ENCODE measurements around the gene CELA2B. TPM values are rescaled to one million over a fixed set of nuclear protein-coding genes. Genes with fewer than 3 reads are reported as not detected.

The CELA2B gene
- total RNA-seq, 4 donors from 2014 or later = not detected

DNA sequence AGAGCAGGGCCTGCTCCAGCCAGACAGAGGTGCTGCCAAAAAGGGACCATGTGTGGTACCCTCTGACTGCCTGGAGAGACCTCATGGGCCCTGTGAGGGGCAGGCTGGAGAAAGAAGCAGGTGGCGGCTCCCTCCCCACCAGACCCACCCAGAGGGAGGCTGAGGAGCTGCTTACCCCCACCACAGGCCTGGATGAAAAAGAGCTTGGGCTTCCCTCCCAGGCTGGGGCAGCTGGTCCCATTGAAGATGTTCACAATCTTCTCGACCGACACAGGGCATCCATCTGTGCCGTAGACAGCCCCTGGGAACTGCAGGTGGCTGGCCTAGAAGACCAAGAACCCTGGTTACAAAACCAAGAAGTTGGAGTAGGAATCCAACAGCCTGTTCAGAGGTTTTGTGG is 28.5 kb downstream of the CELA2B start:
- intact Hi-C loops (cut with DNase I) = no loop called here
- 84 to 91% methylated on average over 3 to 4 of the region's 4 CpGs for WGBS, 2 donors
- TF ChIP-seq, protein P1, sequence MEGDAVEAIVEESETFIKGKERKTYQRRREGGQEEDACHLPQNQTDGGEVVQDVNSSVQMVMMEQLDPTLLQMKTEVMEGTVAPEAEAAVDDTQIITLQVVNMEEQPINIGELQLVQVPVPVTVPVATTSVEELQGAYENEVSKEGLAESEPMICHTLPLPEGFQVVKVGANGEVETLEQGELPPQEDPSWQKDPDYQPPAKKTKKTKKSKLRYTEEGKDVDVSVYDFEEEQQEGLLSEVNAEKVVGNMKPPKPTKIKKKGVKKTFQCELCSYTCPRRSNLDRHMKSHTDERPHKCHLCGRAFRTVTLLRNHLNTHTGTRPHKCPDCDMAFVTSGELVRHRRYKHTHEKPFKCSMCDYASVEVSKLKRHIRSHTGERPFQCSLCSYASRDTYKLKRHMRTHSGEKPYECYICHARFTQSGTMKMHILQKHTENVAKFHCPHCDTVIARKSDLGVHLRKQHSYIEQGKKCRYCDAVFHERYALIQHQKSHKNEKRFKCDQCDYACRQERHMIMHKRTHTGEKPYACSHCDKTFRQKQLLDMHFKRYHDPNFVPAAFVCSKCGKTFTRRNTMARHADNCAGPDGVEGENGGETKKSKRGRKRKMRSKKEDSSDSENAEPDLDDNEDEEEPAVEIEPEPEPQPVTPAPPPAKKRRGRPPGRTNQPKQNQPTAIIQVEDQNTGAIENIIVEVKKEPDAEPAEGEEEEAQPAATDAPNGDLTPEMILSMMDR (IDR thresholded peaks at IDR 0.05) = no peak
- no peak for TF ChIP-seq POLR2A (IDR thresholded peaks at IDR 0.05)

DNA sequence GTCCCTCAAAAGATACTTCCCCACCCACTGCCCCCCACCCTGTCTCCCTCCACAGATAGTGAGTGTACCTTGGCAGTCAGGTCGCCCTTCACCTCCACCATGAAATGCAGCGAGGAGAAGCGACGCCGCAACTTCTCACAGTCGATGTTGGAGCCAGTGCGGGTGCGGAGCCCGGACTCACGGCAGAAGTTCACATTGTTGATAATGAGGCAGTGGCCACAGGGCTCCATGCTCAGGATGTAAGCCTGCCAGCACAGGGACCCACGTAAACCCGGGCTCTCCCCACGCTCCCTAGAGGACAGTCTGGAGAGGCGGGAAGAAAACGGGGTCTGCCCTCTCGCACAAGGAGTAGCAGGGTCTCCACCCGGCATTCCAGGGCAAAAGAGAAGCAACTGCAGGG is 30.9 kb downstream of the CELA2B start:
- WGBS, 2 donors = 98 to 99% methylated on average over 7 to 17 of the region's 17 CpGs
- DNase-seq = no peak
- H3K27ac ChIP-seq = no peak overlapping the region
- intact Hi-C loops (cut with DNase I) = no loop called here
- no peaks in the 10 kb centered on the region for H3K9me3 ChIP-seq
- peaks cover 0 to 11% of the 10 kb centered on the region in 2 donors for H3K4me1 ChIP-seq
- H3K4me3 ChIP-seq (replicated peaks in 1 of 3) = no peak overlapping the region
- no peaks in the 10 kb centered on the region for H3K27me3 ChIP-seq
- TF ChIP-seq, protein P1 (IDR thresholded peaks at IDR 0.05) = no peak
- TF ChIP-seq POLR2A (IDR thresholded peaks at IDR 0.05) = no peak
- H3K36me3 ChIP-seq = peaks cover 8 to 16% of the 10 kb centered on the region in 2 donors

More for the DNA sequence above, 28.5 kb downstream of the CELA2B start:
- no peak for DNase-seq
- Histone ChIP-seq H3K9me3 (no peaks in the 10 kb centered on the region), H3K36me3 (peaks cover 8 to 16% of the 10 kb centered on the region in 2 donors), H3K4me1 (no peaks in the 10 kb centered on the region), H3K27me3 (no peaks in the 10 kb centered on the region), H3K27ac (no peak overlapping the region), H3K4me3 (replicated peaks in 1 of 3) (no peak overlapping the region)

DNA sequence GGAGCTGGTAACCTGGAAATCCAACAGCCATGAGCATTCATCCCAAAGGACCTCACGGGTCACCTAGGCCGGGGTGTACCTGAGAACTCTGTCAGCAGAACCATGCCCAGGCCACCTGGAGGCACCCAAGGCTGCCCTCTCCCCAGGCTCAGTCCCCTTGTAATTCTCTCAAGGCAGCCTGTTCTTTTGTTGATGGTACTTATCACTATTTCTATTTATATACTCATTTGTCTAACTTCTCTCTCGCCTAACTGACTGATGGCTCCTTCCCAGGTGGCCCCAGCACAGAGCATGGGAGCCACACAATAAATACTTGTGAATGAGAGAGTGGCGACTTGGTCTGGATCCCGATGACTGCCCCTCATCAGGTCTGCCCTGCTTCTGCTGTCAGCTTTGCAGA is 31.4 kb downstream of the CELA2B start:
- intact Hi-C loops (cut with DNase I) = no loop called here

DNA sequence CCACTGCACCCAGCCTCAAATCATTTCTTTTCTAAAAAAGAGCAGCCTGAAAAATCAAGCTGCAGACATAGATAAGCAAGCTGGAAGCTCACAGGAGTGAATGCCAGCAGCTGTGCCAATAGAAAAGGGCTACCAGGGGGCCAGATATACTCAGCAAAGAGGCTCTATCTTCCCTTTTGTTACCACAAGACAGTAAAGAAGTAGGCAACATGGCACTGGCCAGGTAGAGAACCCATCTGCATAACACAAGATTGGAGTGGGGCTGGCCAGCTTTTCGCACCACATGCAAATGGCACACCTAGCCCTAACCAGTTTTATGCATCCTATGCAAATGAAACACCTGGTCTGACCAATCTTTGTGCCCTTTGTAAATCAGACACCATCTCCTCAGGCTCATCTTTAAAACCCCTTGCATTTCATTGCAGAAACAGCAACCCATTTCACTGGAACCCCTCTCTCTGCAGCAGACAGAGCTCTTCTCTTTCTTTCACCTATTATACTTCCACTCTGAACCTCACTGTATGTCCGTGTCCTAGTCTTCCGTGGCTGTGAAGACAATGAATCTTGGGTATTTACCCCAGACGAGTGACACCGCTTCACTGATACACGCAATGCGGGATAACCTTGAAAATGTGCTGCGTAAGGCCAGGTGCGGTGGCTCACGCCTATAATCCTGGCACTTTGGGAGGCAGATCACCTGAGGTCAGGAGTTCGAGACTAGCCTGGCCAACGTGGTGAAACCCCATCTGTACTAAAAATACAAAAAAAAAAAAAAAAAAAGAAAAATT is 33.0 kb downstream of the CELA2B start:
- Histone ChIP-seq H3K9me3 (no peaks in the 10 kb centered on the region), H3K4me1 (peaks cover 0 to 11% of the 10 kb centered on the region in 2 donors), H3K4me3 (replicated peaks in 1 of 3) (no peak overlapping the region), H3K27me3 (no peaks in the 10 kb centered on the region), H3K27ac (no peak overlapping the region), H3K36me3 (peaks cover 8 to 15% of the 10 kb centered on the region in 2 donors)
- TF ChIP-seq, protein P1 (IDR thresholded peaks at IDR 0.05) = no peak
- no peak for TF ChIP-seq POLR2A (IDR thresholded peaks at IDR 0.05)
- intact Hi-C loops (cut with DNase I) = no loop called here
- 93 to 94% methylated on average over 12 of the region's 12 CpGs for WGBS, 2 donors
- no peak for DNase-seq

More for the DNA sequence above, 31.4 kb downstream of the CELA2B start:
- Histone ChIP-seq H3K9me3 (no peaks in the 10 kb centered on the region), H3K4me3 (replicated peaks in 1 of 3) (no peak overlapping the region), H3K27me3 (no peaks in the 10 kb centered on the region), H3K4me1 (peaks cover 0 to 11% of the 10 kb centered on the region in 2 donors), H3K27ac (no peak overlapping the region), H3K36me3 (peaks cover 8 to 16% of the 10 kb centered on the region in 2 donors)
- no peak for DNase-seq
- WGBS, 2 donors = 96 to 97% methylated on average over 5 of the region's 5 CpGs
- no peak for TF ChIP-seq POLR2A (IDR thresholded peaks at IDR 0.05)
- TF ChIP-seq, protein P1 (IDR thresholded peaks at IDR 0.05) = no peak

DNA sequence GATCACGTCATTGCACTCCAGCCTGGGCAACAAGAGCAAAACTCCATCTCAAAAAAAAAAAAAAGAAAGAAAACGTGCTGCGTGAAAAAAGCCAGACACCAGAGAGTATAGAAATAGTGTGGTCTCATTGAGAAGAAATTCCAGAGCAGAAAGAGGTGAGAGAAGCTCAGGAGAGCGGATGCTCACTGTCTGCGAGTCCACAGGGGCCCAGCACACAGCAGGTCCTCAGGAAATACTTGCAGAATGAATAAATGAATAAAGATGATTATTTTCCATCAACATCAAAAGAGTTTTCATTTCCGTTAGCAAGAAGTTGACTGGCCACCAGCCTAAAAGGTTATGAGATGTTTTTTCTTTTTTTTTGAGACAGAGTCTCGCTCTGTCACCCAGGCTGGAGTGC is 33.7 kb downstream of the CELA2B start:
- 88 to 89% methylated on average over 7 of the region's 7 CpGs for WGBS, 2 donors
- Histone ChIP-seq H3K27ac (no peak overlapping the region), H3K4me1 (peaks cover 0 to 11% of the 10 kb centered on the region in 2 donors), H3K4me3 (replicated peaks in 1 of 3) (no peak overlapping the region), H3K27me3 (no peaks in the 10 kb centered on the region), H3K9me3 (no peaks in the 10 kb centered on the region), H3K36me3 (peaks cover 2 to 8% of the 10 kb centered on the region in 2 donors)
- TF ChIP-seq POLR2A (IDR thresholded peaks at IDR 0.05) = no peak
- TF ChIP-seq, protein P1 (IDR thresholded peaks at IDR 0.05) = no peak
- DNase-seq = no peak
- intact Hi-C loops (cut with DNase I) = no loop called here
